GM18499 (cell line): Measurements from ENCODE around the gene PRRT1B.
"Not testable (repeated sequence)": the region's sequence is repeated elsewhere in the genome, so short reads cannot be mapped to it uniquely, and the experiment has no call there.

Source experiments
- ATAC-seq: cut with Tn5 transposase; IDR thresholded peaks from one replicate; pipeline ENCODE4 v1.9.1; 2021; ENCODE audit warnings: moderate number of reproducible peaks; ENCODE audit not compliant: insufficient read depth, unreplicated experiment

PRRT1B gene

DNA sequence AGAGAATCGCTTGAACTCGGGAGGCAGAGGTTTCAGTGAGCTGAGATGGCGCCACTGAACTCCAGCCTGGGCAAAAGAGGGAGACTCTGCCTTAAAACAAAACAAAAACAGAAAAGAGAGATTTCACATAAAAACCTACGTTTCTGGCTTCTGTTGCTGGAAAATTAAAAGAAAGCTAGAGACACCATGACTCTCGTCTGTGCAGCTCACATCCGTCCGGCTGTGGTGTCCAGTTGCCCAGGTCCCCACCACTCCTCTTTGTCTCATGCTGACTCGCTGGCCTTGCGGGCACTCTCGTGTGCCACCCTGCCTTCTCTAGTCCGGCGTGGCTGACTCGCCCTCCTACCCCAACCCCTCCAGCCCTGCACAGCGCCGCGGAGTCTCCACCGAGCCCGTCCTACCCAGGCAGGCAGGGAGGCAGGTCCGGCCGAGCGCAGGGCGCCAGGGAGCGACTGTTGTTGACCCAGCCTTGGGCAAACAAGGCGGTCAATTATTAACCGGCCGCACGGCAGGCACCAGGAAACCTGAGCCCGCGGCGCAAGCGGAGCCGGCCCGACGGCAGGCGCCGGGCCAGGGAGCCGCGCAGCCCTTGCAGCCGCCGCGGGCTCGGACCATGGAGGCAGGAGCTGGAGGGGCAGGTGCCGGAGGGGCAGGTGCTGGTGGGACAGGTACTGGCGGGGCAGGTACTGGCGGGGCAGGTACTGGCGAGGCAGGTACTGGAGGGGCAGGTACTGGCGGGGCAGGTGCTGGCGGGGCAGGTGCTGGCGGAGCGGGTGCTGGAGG, at the start of gene PRRT1B:
PRRT1B (plus strand) TSS at position 521 of the 783 bp plus-strand sequence; CDS start at position 614, 93 bp downstream.
- no peak for ATAC-seq

DNA sequence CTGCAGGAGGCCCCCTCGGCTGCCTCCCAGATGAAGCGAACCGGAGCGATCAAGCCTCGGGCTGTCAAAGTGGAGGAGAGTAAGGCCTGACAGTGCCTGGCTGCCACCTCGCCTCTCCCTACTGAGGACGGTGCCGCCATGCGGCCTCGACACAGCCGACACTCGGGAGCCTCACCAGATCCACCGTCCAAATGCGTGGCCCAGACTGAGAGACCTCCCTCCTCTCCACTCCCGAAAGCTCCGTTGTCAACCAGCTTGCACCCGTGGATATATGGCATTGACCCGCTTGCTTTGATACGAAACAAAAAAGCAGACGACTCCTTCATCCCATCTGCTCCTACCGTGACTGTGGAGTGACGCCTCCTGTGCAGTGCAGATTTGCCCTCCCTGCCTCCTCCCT, 49.5 kb upstream of the PRRT1B start:
- ATAC-seq = no peak

DNA sequence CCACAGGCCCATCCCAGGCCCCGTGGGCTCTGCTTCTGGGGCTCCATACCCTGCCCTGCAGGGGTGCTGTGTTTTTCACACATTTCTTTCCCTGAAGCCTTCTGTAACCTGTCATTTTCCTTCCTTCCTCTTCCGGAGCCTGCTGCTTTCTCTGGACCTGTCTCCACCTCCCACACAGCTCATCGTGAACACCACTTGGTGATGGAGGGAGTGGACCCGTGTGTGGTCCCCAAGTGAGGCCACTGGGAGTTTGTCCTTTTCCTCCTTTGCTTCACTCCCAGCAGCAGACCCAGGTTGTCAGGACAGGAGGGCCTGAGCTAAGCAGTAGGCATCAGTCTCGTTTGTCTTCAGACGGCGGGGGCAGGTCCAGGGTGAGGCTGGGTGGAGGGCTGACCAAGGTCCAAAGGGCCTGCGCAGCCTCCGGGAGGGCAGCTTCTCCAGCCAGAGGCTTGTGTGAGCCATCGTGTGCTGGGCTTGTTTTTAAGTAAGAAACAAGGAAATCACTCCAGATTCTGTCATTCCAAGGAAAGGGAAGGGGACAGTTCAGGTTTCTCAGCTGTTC, 48.4 kb upstream of the PRRT1B start:
- ATAC-seq = no peak

DNA sequence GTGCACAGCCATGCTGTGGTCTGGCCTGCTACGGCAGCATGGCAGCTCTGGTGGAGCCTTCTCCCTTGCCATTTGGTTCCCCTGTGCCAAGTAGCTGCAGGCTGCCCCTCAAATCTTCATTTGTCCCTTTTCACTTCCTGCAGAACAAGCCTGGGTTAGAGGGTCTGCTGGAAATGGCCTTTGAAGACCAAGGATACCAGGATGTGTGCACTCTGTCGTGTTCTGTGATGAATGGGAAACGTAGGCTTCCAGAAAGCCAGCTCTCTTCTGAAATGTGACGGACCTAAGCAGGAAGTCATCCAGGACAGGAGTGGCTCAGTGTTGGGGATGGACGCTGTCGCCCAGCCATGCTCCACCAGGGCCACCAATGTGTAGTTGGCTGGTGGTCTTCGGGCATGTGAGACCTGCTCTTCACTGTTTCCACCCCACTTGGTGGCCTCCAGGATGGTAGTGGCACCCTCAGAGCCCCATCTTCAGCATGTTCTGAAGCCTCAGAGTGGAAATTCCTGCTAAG, 46.0 kb upstream of the PRRT1B start:
- no peak for ATAC-seq

DNA sequence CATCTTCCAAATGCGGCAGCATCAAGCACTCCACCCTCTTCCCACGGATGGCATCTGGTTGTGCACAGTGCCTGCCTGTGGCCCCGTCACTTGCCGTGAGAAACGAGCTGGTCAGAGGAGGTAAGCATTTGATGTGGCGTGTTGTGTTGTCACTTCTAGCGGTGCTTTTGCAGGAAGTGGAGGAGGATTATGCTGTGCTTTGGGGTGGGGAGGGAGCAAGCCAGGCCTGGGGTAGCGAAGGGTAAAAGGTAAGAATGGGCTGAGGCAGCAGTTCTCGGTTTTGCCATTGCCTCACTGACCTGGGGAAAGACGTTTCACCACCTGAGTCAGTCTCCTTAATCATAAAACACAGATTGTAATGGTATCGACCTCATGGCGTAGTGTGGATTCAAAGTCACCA, 44.9 kb upstream of the PRRT1B start:
- no peak for ATAC-seq

DNA sequence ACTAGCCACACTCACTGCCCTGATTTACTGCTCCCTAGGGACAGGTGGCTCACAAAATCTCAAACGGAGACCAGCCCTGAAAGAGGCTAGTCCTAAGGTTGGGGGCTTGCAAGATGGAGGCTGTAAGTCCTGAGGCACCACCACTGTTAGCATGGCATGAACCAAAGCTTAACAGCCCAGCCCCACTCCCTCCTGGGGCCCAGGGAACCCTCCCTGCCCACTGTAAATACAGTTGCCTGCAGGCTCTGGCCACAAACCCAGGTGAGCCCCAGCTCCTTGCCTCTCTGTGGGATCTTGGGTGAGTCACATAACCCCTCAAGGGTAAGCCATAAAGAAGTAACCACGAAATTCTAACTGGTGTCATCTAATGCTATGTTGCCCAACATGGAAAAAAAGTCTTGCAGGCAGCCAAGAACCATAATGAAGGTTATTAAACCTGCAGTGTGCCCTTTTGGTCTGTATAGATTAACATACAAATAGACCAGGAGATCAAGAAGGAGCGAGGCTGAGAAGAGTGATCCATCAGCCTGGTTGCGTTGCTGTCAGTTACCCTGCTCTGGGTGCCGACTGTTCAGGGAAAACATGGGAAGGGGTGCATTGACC, 44.3 kb upstream of the PRRT1B start:
- no peak for ATAC-seq

DNA sequence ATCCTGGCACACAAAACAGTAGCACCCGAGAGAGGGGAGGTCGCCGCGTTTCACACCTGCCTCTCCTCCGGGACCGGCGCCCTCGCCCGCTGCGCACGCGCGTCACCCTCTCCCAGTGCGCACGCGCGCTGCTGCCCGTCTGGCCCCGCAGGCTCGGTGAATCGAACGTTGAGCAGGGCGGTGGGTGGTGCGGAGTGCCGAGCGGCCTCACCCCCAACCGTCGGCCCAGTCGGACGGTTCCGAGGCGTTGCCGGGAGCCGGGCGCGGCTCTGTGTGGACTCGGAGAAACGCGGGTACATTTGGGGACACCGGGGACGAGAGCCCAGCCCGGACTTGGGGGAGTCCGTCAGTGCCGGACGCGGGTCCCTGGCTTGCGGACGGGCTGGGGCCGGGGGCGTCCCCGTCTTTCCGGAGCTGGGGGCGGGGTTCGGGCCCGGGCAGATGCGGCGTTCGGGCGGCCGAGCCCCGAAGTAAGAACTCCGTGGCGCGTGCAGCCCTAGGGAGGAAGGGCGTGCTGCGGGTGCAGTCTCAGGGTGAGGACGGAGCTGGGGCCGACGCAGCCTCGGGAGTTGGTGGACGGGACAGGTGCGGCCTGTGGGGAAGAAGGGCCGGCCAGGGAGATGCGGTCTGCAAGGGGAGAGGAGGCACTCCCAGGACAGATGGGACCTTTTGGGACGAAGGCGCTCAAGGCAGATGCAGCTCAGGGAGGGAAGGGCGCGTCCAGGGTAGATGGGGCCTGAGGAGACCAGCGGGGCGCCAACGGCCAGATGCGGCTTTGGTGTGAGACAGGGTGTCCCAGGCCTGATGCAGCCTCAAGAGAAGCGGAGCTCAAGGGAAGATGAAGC, 42.3 kb upstream of the PRRT1B start, which contains the start of gene POMT1:
POMT1 (plus strand) TSS at position 138 of the 845 bp plus-strand sequence. CDS start 1,301 bp downstream, outside the sequence.
- ATAC-seq = no peak

DNA sequence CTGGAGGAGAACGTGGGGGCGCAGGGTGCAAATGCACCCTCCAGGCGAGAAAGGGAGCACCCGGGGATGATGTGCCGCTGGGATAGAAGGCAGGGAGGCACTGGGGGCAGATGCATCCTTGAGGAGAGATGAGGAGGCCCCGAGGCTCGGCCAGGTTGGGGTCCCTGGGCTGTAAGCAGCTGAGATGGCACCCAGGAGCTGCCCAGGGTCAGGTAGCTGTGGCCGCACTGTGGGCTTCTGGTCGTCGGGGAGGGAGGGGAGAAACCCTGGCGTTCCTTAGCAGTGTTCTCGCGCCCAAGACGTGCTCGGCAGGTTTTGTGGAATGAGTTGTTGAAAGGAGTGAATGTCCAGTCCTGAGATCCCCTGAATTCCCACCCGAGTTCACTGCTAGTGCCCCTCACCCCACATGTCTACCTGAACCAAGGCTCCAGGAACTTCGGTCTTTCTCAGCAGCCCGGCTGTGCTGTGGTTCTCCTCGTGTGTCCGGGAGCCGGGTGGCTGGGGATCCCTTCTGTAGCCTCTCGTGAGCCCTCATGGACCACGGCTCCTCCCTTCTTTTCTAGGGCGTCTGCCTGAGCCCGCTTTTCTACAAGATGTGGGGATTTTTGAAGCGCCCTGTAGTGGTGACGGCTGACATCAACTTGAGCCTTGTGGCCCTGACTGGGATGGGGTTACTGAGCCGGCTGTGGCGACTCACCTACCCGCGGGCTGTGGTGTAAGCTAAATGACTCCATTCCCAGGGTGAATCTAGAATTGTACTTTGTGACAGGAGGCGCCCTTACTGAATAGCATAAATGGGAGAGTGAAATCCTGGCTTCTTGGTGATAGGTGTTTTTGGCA, 41.5 kb upstream of the PRRT1B start:
- ATAC-seq = no peak

DNA sequence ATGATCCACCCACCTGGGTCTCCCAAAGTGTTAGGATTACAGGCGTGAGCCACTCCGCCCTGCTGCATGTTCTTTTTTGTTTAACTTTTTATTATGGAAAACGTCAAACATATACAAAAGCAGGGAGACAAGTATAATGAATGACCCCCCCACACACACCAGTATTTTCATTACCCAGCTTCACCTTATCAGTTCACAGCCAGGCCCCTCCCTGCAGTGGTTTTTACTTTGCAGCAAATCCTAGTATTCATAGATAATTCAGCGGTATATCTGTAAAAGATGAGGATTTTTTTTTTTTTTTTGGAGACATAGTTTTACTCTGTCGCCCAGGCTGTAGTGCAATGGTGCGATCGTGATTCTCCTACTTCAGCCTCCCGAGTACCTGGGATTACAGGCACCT, 40.3 kb upstream of the PRRT1B start:
- ATAC-seq = no peak

DNA sequence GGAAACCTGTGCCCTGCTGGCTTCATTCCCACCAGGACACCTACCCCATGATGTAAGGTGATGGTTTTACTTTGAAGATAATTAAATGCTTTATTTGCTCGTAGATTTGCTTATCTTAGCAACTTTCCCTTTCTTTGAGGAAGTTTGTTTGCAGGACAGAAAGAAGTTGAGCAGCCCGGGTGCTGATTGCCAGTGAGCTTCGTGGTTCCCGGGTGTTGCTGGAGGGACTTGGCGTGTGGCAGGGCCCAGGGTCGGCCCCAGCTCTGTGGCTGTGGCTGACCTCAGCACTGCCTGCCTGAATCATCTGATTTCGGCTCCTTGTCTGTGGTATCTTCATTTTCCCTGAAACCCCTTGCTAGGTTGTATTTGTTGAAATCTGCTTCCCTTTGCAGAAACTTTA, 33.9 kb upstream of the PRRT1B start:
- ATAC-seq = no peak

DNA sequence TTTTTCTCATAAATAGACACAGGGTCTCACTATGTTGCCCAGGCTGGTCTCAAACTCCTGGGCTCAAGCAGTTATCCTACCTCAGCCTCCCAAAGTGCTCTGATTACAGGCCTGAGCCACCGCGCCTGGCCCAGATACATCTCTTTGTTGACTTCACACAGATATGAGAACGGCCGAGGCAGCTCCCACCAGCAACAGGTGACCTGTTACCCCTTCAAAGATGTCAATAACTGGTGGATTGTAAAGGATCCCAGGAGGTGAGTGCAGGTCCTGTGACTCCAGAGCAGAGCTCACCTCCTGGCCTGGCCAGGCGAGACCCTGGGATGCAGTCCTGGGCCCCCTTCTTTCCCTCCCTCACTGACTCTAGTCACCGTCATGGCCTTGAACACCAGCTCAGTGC, 33.4 kb upstream of the PRRT1B start:
- ATAC-seq = no peak

DNA sequence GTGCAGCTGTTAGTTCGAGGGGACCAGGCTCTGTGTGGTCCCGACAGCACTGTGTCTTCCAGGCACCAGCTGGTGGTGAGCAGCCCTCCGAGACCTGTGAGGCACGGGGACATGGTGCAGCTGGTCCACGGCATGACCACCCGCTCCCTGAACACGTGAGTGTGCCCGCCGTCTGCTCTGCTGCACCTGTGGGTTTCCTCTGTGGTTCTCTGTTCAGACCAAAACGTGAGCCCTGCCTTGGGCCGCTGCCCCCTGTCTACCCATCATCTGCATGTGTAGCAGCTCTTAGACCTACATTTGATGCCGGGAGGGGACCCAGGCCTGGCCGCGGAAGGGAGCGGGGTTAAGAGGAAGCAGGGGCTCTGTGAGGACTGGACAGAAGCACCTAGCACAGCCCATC, 32.1 kb upstream of the PRRT1B start:
- no peak for ATAC-seq

DNA sequence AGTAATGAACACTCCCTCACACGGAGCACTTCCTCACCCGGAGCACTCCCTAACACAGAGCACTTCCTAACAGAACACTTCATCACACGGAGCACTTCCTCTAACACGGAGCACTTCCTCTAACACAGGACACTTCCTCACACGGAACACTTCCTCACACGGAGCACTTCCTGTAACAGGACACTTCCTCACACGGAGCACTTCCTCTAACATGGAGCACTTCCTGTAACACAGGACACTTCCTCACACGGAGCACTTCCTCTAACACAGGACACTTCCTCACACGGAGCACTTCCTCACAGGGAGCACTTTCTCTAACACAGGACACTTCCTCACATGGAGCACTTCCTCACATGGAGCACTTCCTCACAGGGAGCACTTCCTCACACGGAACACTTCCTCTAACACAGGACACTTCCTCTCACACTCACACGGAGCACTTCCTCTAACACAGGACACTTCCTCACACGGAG, 29.7 kb upstream of the PRRT1B start:
- not testable (repeated sequence) for ATAC-seq

DNA sequence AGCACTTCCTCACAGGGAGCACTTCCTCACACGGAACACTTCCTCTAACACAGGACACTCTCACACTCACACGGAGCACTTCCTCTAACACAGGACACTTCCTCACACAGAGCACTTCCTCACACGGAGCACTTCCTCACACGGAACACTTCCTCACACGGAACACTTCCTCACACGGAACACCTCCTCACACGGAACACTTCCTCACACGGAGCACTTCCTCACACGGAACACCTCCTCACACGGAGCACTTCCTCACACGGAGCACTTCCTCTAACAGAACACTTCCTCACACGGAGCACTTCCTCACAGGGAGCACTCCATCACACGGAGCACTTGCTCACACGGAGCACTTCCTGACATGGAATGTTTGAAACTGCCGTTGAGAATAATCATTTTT, 29.2 kb upstream of the PRRT1B start:
- ATAC-seq = no peak

DNA sequence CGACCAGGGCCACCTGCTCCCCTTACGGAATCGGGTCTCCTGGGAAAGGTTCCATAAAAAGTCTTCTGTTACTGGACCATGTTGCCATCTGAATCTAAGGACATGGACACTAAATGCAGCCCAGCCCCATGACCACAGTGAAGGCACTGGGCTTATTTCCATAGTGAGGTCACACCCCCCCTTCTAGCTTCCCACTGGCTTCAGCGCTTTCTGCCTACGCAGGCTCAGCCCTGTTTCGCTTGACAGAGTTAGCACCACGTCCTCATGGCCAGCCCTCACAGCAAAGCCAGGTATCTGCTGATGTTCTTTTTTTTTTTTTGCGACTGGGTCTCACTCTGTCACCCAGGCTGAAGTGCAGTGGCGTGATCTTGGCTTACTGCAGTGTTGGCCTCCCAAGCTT, 28.4 kb upstream of the PRRT1B start:
- ATAC-seq = no peak

DNA sequence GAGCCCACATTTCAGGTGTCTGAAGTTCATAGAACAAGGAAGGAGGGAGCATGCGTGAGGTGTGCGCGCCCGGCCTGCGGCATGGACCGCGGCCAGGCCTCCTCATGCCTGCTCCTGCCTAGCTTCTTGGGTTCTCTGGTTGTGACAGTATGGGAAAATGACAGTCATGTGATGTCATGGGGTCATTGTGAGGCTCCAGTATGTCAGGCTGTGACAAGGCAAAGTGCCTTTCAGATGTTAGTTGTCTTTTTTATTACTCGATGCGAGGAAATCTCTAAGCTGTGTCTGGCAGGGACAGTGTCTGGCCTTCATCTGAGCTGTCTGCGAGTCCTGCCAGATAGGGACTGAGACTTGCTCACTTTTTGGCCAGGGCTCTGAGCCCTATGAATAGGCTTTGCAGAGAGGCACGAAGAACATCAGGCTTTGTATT, 27.5 kb upstream of the PRRT1B start:
- ATAC-seq = no peak

DNA sequence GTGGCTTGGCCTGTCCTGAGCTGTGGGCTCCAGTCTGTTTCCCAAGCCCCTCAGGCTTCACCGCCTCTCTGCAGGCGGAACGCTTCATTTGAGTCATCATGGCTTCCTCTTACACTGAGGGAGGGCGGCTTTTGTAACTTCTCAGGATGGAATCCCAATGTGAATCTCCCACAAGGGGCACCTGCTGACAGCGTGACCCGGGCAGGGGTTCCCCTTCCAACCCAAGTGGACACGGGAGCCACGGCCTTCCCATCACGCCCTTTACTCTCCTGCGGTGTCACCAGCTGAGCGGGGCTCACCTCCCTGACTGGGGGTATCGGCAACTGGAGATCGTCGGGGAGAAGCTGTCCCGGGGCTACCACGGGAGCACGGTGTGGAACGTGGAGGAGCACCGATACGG, 26.8 kb upstream of the PRRT1B start:
- no peak for ATAC-seq

DNA sequence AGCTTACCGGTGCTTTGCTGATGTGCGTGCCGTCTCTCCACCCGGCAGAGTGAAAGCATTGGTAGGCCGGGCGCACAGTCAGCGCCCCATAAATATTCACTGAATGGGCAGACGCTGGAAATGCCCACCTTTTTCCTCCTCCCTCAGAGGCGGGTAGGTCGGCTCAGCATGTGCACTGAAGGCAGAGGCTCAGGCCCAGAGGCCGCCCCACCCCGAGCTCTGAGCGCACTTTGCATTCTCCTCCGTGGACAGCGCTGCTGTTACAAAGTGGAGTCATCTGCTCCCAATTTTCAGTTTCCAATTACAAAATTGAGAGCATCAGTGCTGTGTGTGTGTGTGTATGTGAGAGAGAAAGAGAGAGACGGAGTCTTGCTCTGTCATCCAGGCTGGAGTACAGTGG, 24.8 kb upstream of the PRRT1B start:
- ATAC-seq = no peak

DNA sequence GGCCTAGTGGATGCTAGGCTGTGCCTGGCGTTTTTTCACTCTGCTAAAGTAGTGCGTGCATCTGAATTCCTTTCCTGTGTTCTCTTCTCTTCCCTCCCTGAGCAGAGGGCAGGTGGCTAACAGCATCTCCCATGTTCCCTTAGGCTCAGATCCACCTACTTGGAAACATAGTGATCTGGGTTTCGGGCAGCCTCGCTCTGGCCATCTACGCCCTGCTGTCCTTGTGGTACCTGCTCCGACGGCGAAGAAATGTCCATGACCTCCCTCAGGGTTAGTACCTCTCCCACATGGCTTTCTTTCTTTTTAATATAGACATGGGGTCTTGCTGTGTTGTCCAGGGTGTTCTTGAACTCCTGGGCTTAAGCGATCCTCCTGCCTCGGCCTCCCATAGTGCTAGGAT, 24.1 kb upstream of the PRRT1B start:
- no peak for ATAC-seq
